Right lobe of liver (tissue), 6 donors: Measurements from ENCODE around the gene KCNA2. TPM values are rescaled to one million over a fixed set of nuclear protein-coding genes. Genes with fewer than 3 reads are reported as not detected.

Source experiments
- ATAC-seq, 4 donors: fragments of 200-7000 bp; cut with Tn5 transposase; one replicate each; pipeline ENCODE4 v1.9.1; 2020; ENCODE audit warnings: mild to moderate bottlenecking in 4 of 4, moderate library complexity in 4 of 4
- DNase-seq, 3 donors: peaks; one replicate each; pipeline ENCODE4 v3.0.0-alpha.2; 2020
- H3K27ac ChIP-seq, 3 donors: fragments of 200-600 bp; one replicate each; pipeline ENCODE4 v1.8.0; 2022
- H3K27me3 ChIP-seq, 2 donors: fragments of 200-600 bp; one replicate each; pipeline ENCODE4 v1.8.0; 2022
- H3K36me3 ChIP-seq, 4 donors: fragments of 200-600 bp; sonication (generic) in 1 of 4; one replicate each; pipeline versions ENCODE4 v1.5.1 to v1.8.0; 2017 to 2022; ENCODE audit warnings: control low read depth in 1 of 4
- H3K4me1 ChIP-seq, 4 donors: fragments of 200-600 bp; sonication (generic) in 1 of 4; one replicate each; pipeline versions ENCODE4 v1.5.1 to v1.8.0; 2017 to 2022; ENCODE audit warnings: control low read depth in 1 of 4
- H3K4me3 ChIP-seq, 3 donors: fragments of 200-600 bp; one replicate each; pipeline ENCODE4 v1.8.0; 2022
- H3K9me3 ChIP-seq, 4 donors: fragments of 200-600 bp; sonication (generic) in 1 of 4; one replicate each; pipeline versions ENCODE4 v1.5.1 to v1.8.0; 2017 to 2022; ENCODE audit warnings: control low read depth in 1 of 4
- POLR2A ChIP-seq: fragments of 450-650 bp; IDR thresholded peaks from one replicate; pipeline ENCODE4 v1.6.1; 2017; ENCODE audit warnings: antibody characterized with exemption, mild to moderate bottlenecking
- WGBS: methylation state at CpG from one replicate; pipeline ENCODE4 v1.1.6; 2018; ENCODE audit warnings: low coverage, low lambda C conversion rate; ENCODE audit not compliant: insufficient coverage; ENCODE audit errors: missing lambda C conversion rate; 5-methylcytosine and 5-hydroxymethylcytosine counted together
- intact Hi-C, 2 donors: fragments of 100-400 bp; cut with DNase I; formaldehyde crosslinking; loops; one replicate each; pipeline versions ENCODE4 v1.11.2 to v1.14.1; 2022
- total RNA-seq, 6 experiments: library from RNA; depleted of rRNA in 2 of 6; stranded (reverse); fragments of >200 nt in 2 of 6; fragmentation: NEBNext Ultra II Directional in 3 of 6; extraction: Animal tissue kit (Norgen Biotek cat#: 25700) in 3 of 6; gene quantifications; one replicate each; pipeline versions ENCODE4 v1.1.0 to v1.2.4, GENCODE V29; 2016 to 2023
- TF ChIP-seq, protein P1 (sequence below), 4 donors: fragments of 200-600 bp in 3 of 4; fragments of 450-650 bp in 1 of 4; IDR thresholded peaks; one replicate each; pipeline versions ENCODE4 v1.5.1 to v1.8.0; 2016 to 2022; ENCODE audit warnings: antibody characterized with exemption in 4 of 4, mild to moderate bottlenecking in 2 of 4
- donor health status: DM: no; HTN: yes; CAD: no.
- donor health status: DM: no; HTN: no; CAD: no.
- donor health status: DM: no; HTN: no; CAD: no.
- donor health status: DM: no; HTN: yes; CAD: no.
- donor health status: DM: no; HTN: yes; CAD: no.

KCNA2 gene
- total RNA-seq, 6 experiments from 2014 or later: 0.04 to 0.10 (median 0.07) TPM; not detected in 3

DNA sequence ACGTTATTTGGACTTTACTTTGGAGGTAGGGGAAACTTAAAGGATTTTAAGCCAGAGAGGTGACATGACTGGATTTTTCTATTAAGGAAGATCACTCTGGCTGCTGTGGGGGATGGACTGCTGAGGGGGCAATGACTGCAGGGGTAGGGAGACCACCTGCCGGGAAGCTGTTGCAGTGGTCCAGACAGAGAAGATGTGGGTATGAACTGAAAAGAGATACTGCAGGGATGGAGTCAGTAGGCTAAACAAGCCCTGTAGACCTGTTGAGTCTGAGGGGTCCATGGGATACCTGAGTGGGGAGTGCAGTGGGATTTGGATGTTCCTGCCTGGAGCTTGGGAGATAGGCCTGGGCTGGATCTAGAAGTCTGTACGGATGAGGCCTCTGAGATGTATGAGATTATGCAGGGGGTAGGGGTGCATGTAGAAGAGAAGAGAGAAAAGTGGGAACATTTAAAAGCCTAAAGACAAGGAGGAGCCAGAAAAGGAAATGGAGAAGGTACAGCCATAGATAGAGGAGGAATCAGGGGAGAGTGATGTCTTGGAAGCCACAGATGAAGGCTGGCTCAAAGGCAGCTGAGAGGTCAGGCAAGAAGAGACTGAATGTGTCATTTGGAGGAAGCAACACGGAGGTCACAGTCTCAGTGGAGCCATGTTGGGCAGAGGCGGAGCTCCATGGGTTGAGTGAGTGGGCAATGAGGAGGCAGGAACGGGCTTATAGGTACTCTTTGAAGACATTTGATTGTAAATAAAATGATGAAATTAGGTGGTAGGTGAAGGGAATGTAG, 25.9 kb upstream of the KCNA2 start:
- 47% methylated on average over 6 of the region's 6 CpGs for WGBS
- no peaks in the 10 kb centered on the region for H3K4me1 ChIP-seq
- no peak for DNase-seq
- no peaks in the 10 kb centered on the region for H3K27me3 ChIP-seq
- no peaks in the 10 kb centered on the region for H3K9me3 ChIP-seq
- H3K4me3 ChIP-seq: no peak overlapping the region
- intact Hi-C loops: loop anchor here (5.0 to 10.0 kb wide), 2 partner anchors 135 to 143 kb away; no protein-coding TSS in a partner anchor
- H3K36me3 ChIP-seq: no peaks in the 10 kb centered on the region
- no peak for TF ChIP-seq POLR2A
- TF ChIP-seq, protein P1, sequence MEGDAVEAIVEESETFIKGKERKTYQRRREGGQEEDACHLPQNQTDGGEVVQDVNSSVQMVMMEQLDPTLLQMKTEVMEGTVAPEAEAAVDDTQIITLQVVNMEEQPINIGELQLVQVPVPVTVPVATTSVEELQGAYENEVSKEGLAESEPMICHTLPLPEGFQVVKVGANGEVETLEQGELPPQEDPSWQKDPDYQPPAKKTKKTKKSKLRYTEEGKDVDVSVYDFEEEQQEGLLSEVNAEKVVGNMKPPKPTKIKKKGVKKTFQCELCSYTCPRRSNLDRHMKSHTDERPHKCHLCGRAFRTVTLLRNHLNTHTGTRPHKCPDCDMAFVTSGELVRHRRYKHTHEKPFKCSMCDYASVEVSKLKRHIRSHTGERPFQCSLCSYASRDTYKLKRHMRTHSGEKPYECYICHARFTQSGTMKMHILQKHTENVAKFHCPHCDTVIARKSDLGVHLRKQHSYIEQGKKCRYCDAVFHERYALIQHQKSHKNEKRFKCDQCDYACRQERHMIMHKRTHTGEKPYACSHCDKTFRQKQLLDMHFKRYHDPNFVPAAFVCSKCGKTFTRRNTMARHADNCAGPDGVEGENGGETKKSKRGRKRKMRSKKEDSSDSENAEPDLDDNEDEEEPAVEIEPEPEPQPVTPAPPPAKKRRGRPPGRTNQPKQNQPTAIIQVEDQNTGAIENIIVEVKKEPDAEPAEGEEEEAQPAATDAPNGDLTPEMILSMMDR (IDR thresholded peaks at IDR 0.05): no peak
- no peak for ATAC-seq
- no peak overlapping the region for H3K27ac ChIP-seq

GRCh38 chr1:110630839-110631663, 24.9 kb upstream of the KCNA2 start:
- H3K4me3 ChIP-seq: no peak overlapping the region
- DNase-seq (peak; percentile 74 to 78 (median 77)), ATAC-seq (peak; percentile 94 to 97 (median 95))
- no peaks in the 10 kb centered on the region for H3K36me3 ChIP-seq
- H3K4me1 ChIP-seq: no peaks in the 10 kb centered on the region
- TF ChIP-seq, protein P1 (IDR thresholded peaks at IDR 0.05): peak; percentile 72 to 90 (median 81)
- TF ChIP-seq POLR2A: no peak
- H3K9me3 ChIP-seq: no peaks in the 10 kb centered on the region
- WGBS: 14% methylated on average over 12 of the region's 13 CpGs
- no peak overlapping the region for H3K27ac ChIP-seq
- H3K27me3 ChIP-seq: no peaks in the 10 kb centered on the region
- intact Hi-C loops: loop anchor here (5.0 to 10.0 kb wide), 2 partner anchors 136 to 144 kb away; no protein-coding TSS in a partner anchor

- no peak for DNase-seq
- 53% methylated on average over 5 of the region's 6 CpGs for WGBS
- Histone ChIP-seq H3K36me3 (no peaks in the 10 kb centered on the region), H3K4me1 (no peaks in the 10 kb centered on the region), H3K9me3 (no peaks in the 10 kb centered on the region), H3K4me3 (no peak overlapping the region), H3K27me3 (no peaks in the 10 kb centered on the region), H3K27ac (no peak overlapping the region)
- TF ChIP-seq, protein P1 (IDR thresholded peaks at IDR 0.05): no peak
- no peak for TF ChIP-seq POLR2A
- no peak for ATAC-seq
- intact Hi-C loops: no loop called here
Measured at GRCh38 chr1:110628323-110629105, 22.4 kb upstream of the KCNA2 start.

DNA sequence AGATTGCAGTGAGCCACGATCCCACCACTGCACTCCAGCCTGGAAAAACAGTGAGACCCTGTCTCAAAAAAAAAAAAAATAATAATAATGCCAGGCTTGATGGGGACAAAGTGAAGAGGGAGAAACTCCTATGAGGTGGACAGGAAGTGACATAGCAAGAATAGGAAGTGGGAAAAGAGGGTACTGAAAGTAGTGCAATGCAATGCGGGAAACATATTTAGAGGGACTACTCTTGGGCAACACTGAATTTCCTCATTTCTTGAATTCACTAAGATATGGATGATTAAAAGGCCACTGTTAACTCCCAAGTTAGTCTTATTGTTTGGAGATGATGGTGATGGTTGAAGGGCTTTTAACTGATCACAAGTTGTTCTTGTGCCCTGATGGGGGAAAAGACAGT, 21.6 kb upstream of the KCNA2 start:
- Histone ChIP-seq H3K27me3 (no peaks in the 10 kb centered on the region), H3K4me1 (no peaks in the 10 kb centered on the region), H3K4me3 (no peak overlapping the region), H3K36me3 (no peaks in the 10 kb centered on the region), H3K27ac (no peak overlapping the region), H3K9me3 (no peaks in the 10 kb centered on the region)
- TF ChIP-seq, protein P1 (IDR thresholded peaks at IDR 0.05): no peak
- TF ChIP-seq POLR2A: no peak
- DNase-seq (no peak), ATAC-seq (peak in 2 of 4 donors; percentile 27 to 30)
- intact Hi-C loops: no loop called here
- 68% methylated on average over 2 of the region's 2 CpGs for WGBS
